GM12872 (cell line): ENCODE data around the gene ZBED1.

Experiments used
- TF ChIP-seq, protein P1 (sequence below): IDR thresholded peaks from 3 replicates; pipeline ENCODE4 v1.5.1; 2011; ENCODE audit warnings: low read depth, mild to moderate bottlenecking, low read length, moderate library complexity; ENCODE audit not compliant: insufficient read depth

ZBED1 gene

DNA sequence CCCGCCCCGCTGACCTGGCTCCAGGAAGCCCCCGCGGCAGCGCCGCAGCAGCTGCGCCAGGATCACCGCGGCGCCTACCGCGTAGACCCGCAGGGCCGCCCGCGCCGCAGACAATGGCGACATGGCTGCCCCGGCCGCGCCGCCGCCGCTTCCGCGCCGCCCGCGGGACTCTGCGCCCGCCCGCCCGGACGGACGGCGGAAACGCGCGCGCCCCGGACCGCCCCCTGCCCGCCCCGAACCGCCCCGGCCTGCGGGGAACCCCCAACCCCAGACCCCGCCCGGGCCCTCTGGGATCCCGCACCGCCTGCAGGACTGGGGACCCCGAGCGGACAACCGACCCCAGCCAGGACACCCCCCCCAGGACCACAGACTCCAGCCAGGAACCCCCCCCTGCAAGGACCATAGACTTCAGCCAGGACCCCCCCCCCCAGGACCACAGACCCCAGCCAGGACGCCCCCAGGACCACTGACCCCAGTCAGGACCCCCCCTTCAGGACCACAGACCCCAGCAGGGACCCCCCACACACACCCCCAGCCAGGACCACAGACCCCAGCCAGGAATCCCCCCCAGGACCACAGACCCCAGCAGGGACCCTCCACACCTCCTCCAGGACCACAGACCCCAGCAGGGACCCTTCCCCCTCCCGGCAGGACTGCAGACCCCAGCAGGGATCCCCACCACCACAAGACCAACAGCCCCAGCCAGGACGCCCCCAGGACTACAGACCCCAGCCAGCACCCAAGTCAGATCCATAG, at the start of gene ZBED1, which contains the start of gene DHRSX:
Gene ZBED1, minus strand, starts transcription at position 174 of the 756 bp plus-strand sequence. CDS start 10,257 bp downstream, outside the sequence.
Gene DHRSX, minus strand, starts transcription at position 174 of the 756 bp plus-strand sequence. Its CDS starts 51 bp downstream, at position 123.
- TF ChIP-seq, protein P1, sequence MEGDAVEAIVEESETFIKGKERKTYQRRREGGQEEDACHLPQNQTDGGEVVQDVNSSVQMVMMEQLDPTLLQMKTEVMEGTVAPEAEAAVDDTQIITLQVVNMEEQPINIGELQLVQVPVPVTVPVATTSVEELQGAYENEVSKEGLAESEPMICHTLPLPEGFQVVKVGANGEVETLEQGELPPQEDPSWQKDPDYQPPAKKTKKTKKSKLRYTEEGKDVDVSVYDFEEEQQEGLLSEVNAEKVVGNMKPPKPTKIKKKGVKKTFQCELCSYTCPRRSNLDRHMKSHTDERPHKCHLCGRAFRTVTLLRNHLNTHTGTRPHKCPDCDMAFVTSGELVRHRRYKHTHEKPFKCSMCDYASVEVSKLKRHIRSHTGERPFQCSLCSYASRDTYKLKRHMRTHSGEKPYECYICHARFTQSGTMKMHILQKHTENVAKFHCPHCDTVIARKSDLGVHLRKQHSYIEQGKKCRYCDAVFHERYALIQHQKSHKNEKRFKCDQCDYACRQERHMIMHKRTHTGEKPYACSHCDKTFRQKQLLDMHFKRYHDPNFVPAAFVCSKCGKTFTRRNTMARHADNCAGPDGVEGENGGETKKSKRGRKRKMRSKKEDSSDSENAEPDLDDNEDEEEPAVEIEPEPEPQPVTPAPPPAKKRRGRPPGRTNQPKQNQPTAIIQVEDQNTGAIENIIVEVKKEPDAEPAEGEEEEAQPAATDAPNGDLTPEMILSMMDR = no peak

DNA sequence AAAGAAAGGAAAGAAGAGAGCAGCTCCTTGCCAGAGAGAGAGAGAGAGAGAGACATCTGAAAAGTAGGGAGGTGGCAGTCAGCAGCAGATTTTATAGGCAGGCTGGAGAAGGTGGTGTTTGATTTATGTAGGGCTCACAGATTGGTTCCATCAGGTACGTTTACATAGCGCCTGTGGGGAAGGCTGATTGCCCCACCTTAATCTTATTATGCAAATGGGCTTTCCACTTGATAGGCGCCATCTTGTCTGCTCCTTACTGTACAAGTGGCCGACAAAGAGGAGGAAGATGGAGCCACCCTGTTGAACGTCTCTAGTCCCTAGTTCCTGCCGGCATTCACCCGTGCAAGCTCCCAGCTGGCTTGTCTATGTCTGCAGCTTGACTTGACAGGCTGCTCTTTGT, 49.1 kb upstream of the ZBED1 start:
- TF ChIP-seq, protein P1 = no peak

DNA sequence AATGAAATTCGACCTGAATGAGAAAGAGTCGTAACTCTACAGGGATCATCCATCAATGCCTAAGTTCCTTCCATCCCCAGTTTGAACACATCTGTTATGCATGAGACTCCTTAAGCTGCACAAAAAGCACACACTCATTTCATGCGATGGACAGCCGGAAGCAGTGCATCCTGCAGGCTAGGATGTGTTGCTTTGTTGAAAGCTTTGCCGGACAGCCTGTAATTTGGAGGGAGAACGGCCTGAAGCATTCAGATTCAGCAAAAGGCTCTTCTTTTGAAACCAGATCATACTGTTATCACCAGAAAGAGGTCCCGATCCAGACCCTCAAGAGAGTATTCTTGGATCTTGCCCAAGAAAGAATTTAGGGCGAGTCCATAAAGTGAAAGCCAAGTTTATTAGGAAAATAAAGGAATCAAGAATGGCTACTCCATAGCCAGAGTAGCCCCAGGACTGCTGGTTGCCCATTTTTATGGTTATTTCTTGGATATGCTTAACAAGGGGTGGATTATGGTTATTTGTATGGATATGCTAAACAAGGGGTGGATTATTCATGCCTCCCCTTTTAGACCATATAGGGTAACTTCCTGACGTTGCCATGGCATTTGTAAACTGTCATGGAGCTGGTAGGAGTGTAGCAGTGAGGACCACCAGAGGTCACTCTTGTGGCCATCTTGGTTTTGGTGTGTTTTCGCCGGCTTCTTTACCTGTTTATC, 48.1 kb upstream of the ZBED1 start:
- TF ChIP-seq, protein P1 = no peak

DNA sequence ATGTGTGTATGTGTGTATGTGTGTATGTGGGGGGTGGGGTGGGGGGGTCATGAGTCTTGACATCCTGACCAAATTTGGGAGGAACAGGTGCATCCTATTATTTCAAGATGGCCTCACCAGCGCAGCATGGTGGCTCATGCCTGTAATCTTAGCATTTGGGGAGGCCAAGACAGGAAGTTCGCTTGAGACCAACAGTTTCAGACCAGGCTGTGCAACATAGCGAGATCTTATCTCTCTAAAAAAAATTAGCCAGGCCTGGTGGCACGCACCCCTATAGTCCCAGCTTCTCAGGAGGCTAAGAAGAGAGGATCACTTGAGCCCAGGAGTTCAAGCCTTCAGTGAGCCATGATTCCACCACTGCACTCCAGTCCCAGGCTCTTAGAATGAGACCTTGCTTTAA, 47.0 kb upstream of the ZBED1 start:
- TF ChIP-seq, protein P1 = no peak

DNA sequence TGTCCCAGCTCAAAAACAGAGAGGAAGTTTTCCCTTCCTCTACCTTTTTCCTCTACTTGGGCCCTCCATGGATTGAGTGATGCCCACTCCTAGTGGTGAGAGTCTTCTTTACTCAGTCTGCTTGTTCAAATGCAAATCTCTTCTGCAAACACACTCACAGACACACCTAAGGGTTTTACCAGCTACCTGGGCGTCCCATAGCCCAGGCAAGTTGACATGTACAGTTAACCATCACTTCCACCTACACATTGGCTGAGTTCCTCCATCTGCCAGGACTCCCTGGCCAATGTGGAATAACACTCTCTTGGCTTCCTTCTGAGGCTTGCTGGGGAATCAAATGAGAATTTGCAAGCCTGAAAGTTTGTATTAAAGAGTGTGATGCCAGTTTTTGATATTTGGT, 45.7 kb upstream of the ZBED1 start:
- TF ChIP-seq, protein P1 = no peak

DNA sequence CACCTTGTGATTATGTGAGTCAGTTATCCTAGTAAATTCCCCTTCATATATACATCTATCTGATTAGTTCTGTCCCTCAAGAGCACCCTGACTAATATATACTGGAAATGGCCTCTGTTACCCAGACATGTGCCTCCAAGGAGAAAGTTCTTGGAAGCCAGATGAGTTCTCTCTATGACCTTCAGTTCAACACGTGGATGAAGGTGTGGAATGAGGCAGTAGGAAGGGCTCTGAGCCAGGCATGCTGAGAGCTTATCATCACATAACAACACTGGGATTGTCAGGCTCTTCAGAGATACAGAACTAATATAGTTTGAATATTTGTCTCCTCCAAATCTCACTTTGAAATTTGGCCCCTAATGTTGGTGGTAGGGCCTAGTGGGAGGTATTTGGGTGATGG, 44.4 kb upstream of the ZBED1 start:
- TF ChIP-seq, protein P1 = no peak

DNA sequence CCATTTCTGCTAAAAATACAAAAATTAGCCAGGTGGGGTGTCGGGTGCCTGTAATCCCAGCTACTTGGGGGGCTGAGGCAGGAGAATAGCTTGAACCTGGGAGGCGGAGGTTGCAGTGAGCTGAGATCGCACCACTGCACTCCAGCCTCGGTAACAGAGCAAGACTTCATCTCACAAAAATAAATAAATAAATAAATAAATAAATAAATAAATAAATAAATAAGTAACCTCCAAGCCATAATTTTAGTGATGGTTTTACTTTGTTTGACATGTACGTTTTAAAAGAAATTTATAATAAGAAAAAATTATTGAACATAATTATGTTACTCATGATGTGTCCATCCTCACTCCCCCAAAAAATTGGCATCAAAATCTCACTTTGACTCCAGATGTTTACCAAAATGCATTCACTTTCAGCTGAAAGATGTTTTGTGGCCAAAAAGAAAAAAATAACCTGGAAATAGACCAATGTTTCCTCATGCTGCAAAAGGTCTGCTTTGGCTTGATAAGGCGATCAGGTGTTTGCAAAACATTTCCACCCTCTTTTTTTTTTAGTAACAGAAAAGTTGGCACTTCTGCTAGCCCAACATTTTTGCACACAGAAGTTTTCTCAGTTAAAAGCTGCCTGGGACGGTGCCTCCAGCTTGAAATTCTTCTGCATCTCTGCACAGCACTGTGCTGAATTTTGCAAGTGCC, 42.2 kb upstream of the ZBED1 start:
- TF ChIP-seq, protein P1 = no peak
